Frontal cortex (tissue), 4 donors: ENCODE data around the gene CDH20. TPM values are rescaled to one million over a fixed set of nuclear protein-coding genes. Genes with fewer than 3 reads are reported as not detected.

Source experiments
- DNase-seq, 2 donors: peaks; one replicate each; pipeline ENCODE4 v3.0.0; 2012; ENCODE audit warnings: low spot score in 2 of 2
- FAIRE-seq: peaks from 2 replicates; lab custom pipeline; 2012; peaks lifted over from hg19 to GRCh38; lab: Jason Lieb, UNC
- total RNA-seq: library from RNA; depleted of rRNA; stranded (reverse); fragments of >200 nt; gene quantifications from one replicate; pipeline ENCODE4 v1.2.3, GENCODE V29; 2014
- donor health status: control.
- donor health status: control.
- donor health status: control.

CDH20 gene
- total RNA-seq, 1 donor from 2014 or later: 6.9 TPM

DNA sequence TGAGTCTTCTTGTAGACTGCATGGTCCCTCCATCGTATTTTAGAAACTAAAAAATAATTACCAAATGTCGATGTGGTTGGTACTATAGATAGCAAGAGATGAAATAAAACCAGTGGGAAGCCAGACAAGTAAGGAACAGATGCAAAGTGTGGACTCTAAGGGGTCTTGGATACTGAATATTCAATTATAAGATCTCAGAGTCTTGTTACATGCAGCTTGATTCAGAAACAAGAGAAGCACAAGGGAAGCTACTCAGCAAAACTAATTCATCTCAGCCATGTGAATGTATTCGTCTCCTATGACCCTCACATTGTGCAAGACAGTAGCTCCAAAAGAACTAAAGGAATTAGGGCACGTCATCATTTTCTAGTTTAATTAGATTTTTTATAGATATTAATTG lies 80.9 kb downstream of the CDH20 start:
- DNase-seq: no peak
- FAIRE-seq: no peak

DNA sequence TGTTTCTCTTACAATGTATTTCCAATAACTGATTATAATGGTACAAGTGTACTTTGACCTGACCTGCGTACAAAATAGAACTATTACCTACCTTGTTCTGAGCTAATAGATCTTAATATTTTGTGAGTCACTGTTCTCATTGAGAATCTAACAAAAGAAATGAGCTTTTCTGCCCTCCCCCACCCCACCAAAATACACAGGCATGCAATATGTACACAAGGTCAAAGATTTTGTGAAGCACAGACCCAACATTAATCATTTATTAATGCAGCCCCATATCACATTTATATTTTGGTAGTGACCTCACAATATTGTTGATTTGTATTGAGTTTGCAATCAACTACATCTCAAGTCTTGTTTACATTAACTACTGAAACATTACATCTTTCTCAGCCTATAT lies 86.5 kb downstream of the CDH20 start:
- DNase-seq: no peak
- no peak for FAIRE-seq

DNA sequence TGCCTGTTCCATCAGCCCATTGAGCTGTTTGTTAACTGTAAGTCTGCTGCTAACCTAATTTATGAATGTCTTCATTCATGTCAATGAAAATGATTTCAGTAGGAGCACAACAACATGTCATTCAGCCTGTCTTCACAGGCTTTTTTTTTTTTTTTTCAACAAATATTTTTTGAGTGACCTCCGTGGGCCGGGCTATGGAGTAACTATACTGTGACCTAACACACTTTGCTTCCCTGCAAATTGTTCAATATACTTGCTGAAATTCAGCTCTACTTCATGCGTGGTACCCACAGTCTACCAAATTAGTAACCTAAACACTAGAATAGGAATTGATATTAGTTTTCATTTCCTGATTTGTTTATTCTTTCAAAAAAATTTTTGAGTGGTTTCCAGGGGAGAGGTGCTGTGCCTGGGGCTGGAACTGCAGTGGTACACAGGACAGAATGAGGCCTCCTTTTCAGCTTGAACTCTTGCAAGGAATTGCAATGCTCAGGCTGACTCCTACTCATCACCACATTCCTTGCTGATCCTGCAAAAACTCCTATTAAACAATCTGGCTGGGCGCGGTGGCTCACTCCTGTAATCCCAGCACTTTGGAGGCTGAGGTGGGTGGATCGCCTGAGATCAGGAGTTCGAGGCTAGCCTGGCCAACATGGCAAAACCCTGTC lies 87.1 kb downstream of the CDH20 start:
- FAIRE-seq (no peak), DNase-seq (no peak)

DNA sequence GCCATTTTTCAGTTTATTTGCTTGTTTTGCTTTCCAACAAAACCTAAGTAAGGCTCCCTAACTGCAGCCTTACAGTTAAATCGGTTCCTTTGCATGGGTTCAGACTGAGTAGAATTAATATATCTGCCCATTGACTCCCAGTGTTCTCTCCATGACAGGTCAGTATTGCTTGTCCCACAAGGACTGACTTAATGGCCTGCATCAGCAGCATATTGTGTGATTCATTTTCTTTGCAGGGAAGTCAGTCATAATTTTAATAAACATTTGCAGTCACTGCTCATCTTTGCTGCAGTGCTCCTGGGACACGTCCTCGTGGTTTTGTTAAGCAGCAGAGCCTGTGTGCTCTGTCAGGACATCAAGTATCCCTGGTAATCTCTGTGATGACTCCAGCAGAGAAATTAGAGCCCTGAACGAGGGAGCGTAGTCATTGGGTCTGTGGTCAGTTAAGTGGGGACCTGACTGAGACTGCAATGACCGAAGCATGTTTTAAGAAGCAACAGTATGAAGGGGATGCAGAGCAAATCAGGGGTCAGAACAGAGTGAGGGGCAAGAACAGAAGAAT lies 93.3 kb downstream of the CDH20 start:
- no peak for DNase-seq
- FAIRE-seq: no peak

DNA sequence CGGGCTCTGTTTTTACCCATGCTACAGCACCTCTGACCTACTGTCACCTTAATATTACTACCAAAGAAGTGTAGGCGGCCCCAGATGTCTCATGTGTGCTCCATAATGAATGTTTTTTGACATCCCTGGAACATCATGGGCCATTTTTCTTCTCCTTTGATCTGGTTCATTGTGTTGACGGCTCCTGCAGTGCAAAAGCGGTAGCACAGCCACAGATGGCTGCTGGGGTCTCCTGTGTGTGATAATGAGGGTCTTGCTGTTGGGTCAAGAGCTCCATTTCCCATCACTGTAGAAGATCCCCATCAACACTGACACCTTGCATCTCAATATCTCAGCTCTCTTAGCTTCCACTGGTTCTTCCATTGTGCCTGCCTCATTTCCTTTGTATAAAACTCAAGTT lies 95.0 kb downstream of the CDH20 start:
- DNase-seq (no peak), FAIRE-seq (no peak)

DNA sequence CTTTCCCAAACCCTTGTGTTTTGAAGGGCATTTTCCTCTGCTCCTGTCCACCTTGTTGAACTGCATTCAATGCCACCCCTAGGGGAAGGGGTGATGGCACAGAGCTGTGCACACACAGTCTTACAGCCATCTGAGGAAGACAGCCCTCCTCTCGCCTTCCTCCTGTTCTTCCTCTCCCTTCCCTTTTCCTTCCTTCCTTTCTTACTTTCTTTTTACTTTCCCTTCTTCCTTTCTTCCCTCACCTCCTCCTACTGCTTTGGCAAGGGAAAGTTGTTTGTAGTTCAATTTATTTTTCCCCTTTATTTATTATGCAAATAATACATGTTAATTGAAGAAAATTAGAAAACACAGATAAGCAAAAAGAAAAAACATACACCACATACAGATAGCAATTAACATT lies 99.4 kb downstream of the CDH20 start:
- DNase-seq (no peak), FAIRE-seq (no peak)

DNA sequence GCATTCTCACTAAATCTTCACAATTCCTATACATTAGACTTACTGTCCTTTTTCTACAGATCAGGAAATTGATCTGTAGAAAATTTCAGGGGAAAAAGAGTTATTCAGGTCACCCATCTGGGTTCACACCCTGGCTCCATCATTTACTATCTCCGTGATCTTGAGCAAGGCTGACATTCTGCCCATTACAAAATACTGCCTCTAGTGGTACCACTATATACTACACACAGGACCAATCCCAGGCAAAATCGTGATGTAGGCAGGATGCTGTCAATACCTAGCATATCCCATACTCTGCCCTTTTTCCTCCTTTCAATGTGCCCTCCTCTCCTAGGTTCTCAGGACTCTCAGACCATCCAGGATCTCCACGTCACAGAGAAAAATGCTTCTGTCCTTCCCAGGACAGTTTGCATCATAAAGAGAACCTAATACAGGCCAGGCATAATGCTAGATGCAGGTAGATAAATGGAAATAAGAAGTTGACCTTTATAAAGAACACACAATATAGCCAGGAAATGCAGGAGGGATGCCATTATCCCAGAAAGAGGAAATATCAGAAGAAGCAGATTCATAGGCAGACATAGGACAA lies 101.9 kb downstream of the CDH20 start:
- FAIRE-seq: no peak
- no peak for DNase-seq

DNA sequence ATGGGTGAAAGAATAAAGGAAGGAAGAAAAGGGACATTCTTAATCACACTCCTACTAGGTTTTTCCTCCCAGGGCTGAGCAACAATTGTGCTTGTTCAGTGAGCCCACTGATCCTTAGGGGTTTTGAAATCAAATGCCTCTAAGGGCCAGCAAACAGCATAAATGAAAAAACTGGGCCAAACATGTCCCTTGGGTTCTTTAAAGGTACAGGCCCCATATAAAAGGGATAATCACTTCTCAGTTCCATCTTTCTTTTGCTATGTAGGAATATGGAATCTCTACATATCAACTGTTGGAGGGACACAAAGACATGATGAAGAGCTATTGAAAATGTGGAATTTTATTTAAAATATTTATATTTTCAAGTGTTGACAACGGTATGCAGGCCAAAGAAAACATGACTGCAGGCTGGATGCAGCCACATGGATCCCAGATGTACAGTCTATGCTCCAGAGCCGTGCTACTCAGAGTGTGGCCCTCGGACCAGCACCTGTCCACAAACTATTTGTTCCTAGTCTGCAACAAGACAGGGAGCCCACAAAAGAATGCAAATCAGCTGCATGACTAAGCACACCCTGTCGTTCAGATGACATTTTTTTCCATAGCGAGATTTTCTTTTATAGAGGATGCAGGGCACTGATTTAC lies 110.0 kb downstream of the CDH20 start:
- DNase-seq (no peak), FAIRE-seq (no peak)

DNA sequence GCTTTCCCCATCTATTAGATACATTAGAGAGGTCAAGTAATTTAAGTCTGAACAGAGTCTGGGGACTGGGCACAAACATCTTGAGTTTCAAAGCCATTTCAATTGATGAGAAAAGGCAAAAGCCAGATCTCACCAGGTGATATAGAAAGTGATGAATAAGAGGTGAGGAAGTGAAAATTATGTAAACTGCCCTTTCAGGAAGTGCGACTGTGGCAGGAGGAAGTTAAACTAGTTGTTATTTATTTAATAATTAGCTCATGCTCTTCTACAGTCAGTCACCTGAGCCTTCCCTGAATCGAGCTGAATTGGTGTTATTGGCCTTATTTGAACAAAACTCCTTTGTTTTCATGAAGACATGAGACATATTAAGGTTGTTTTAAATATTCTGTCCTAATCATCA lies 115.1 kb downstream of the CDH20 start:
- no peak for DNase-seq
- no peak for FAIRE-seq

DNA sequence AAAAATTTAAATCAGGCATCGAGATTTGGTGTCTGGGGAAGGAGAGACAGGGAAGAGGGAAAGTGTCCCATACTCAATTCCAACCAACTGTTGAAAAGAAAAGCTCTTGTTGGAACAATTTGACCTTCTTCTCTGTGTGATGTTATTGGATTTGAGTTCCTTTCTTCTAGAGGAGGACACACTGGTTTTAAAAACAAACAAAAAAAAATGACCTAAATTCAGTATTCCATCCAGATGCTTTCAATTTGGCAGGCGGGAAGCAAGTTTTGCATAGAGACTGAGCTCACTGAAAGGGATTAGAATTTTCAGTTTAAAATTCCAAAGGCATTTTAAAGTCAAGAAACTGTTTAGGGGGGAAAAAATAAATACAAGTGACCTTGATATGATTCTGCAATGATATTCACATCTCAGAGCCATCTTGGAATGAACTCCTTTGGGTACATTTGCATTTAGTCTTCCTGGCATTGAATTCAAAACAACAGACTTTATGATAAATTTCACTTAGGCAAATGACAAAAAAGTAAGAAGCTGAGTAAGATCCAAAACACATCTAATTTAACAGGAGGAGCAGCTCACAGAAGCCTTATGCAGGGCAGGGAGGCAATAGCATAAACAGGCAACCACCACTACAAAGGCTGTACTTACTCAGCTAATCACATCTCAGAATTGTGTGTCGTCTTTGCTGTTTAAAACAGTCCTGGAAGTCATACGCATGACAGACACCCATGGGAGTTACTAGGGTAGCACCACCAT lies 126.8 kb downstream of the CDH20 start:
- DNase-seq (no peak), FAIRE-seq (no peak)

DNA sequence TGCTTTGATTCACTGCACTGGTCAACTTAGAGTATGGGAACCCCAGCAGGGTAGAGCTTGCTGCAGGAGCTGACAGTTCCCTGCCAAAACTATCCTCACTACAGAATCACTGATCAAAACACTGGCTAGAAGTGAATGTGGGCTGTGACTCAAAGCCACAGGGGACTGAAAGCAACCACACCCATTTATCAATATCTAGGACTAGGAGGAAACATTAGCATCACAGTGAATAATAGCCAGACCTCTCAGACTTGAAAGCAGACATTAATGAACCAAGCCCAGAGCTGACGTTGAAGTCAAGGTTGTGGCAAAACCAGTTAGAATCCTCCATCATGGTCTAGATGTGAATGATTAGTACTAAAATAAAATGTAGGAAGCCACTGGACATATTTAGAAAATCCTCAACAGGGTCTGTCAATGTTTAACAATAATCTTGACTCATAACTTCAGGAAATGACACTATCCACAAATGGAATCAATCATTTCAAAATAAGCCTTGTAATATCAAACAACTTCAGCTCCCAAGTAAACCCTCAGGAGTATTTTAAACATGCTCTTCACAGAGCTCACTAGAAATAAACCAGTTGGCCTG lies 131.4 kb downstream of the CDH20 start:
- no peak for FAIRE-seq
- no peak for DNase-seq

DNA sequence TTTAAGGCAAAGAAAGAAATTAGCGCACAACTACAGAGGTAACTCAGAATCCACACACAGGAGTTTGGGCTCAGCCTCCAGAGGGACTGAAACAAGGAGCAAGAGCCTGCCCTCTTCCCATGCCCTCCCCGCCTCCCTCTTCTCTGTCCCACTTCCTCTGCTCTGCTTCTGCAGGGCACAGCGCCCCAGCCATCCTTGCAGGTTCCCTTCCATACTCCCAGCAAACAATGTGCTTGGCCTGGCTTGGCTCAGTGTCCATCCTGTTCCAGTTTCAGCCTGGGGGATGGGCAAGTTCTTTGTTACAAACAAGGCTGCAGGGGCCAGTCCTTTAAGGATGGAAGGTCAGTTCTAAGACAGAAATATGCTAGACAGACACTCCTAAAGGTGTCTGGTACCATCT lies 133.5 kb downstream of the CDH20 start:
- no peak for FAIRE-seq
- DNase-seq: no peak

DNA sequence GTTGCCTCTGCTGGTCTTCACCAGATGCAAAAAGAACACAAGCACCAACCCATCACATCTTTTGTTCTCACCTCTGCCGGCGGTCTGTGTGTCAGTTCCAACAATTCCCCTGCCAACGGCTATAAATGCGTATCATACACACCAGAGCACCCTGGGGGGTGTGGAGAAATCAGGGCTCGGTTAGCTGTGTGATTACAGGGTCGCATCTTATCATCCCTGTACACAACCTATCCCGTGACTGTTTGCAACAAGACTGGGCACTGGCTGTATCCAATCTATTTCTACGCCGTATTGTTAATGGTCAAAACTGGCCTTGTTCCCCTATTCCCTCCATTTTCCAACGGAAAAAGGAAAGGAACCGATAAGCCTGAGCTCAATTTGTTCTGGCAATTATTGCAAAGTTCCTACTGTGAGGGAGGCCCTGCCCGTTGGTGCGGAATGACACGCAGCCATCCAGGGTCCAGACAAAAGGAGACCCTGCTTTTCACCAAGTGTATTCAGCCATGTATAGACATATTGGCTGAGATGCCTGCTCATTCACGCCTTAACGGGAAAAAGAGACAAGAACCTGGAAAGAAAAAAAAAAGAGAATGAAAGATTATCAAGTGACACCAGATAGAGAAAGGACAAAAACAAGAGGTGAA lies 136.9 kb downstream of the CDH20 start:
- DNase-seq (no peak), FAIRE-seq (no peak)

DNA sequence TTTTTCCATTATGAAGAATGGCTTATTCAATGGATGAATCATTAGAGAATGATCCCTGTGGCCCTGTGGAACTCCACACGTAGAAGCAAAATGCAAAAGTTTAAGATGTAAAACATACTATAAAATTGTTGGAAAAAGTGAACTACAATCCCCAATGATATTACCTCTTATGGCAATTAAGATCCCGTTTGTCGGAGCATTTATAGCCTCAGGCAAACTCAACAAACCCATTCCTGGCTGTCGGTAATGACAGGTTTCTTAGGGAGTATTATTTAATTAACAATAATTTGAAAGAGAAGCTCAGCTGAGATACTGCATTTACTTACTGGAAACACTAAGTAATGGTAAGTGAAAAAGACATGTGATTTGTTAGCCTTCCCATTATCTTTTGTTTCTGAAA lies 138.3 kb downstream of the CDH20 start:
- FAIRE-seq: no peak

DNA sequence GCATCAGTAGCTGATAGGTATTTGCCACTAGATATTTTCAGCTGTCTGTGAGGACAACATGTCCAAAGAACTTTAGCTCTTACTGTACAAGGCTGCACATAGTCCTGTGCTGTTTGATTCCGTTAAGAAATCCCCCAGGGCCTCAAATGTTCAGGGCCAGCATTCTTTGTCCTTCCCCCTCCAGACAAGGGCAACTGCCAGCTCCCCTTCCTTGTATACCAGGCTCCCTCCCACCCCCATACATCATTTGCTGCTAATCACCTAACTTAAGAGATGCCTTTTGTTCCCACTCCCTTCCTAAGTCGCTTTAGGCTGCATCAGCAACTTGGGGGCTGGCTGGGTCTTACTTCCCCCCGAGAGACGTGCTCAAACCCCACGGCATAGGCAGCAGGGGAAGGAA lies 138.7 kb downstream of the CDH20 start:
- DNase-seq (no peak), FAIRE-seq (no peak)

More for the DNA sequence above, 138.3 kb downstream of the CDH20 start:
- DNase-seq: no peak

DNA sequence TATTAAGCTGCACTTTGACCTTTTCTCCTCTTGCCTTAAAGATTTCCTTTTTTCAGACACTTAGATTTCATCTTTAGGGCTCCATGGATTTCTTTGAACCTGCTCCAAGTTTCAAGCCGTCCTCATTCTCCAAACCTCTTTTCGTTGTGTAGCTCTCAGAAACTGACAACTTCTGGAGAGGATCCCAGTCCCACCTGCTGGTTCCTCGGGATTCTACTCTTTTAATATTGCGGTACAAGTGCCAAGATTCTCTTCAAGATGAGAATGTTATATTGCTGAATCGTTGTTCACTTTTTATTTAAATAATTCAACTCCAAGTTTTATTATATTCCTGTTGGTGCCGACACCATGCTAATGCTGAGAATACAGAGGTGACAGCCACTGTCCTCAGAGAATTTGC lies 141.1 kb downstream of the CDH20 start:
- FAIRE-seq (no peak), DNase-seq (no peak)

DNA sequence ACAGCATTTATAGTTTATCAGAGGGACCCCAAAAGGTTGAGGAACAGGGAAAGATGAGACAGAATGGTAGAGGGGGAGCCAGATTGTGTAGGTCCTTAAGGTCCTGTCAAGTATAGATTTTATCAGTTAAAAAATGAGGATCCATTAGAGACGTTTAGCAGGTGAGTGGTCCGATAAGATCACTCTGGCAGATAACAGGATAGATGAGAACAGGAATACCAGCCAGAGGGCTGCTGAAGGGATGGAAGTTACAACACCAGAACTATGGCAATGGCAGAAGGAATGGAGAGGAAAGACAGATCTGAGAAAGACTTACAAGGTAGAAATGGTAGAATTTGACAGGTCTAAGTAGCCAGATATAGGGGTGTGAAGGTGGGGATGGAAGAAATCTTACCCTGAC lies 141.7 kb downstream of the CDH20 start:
- no peak for FAIRE-seq
- DNase-seq: no peak

DNA sequence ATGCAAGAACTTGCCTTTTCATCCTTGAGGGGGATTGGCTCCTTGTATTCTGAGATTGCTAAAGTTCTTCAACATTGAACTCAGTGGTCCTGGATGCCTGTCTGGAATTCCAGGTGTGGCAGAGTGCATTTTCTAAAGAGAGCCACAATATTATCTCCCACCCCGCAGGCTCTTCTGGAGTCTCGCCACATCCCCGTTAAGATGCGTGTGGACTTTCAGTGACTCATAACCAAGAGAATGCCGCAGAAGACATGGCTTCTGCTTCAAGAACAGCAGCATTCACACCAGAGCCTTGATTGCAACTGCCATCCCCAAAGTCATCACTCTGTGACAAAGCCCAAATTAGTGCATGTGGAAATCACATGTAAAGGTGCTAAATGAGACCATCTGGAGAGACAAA lies 142.7 kb downstream of the CDH20 start:
- FAIRE-seq (no peak), DNase-seq (no peak)

DNA sequence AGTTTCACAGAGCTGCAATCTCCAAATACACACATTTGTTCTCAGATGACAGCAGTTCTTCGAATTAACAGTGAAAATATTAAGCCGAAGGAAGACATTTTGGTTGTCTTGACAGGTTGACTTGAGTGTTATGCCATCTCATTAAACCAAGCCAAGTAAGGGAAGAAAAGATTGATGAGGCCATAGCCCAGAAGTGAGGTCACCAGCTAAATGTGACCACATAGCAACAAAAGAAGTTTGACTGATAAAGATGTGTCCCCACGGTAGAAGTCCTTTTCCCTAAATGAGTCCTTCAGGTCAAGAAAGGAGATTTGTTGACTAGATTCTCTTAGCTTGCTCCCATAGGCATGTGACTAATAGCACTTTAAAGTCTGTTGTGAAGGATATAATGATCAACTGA lies 156.1 kb downstream of the CDH20 start:
- FAIRE-seq: no peak
- DNase-seq: no peak

DNA sequence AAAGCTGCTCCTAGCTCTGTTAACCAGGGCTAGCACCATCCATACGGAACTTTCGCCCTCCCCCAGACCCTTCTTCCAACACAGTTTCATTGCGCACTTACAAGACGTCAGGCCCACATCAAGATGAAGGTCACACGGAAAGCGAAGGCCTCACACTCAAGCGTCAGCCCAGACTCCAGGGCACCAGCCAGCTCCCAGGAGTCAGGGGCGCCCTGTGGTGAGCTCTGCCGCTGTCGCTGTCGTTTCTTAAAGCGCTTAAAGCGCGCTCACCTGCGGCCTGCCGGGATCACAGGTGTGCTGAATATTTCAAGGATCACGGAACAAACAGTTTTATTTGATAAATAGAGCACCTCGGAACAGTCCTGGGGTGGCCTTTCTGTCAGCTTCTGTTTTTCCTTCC lies 163.1 kb downstream of the CDH20 start:
- DNase-seq: no peak

More for the DNA sequence above, 163.1 kb downstream of the CDH20 start:
- FAIRE-seq: no peak
